GM19452 (cell line): ENCODE measurements around the gene SLC1A1.
A peak's percentile ranks its signal among the peaks of the same experiment; 100 is the strongest.

Experiments used
- ATAC-seq: cut with Tn5 transposase; IDR thresholded peaks from one replicate; pipeline ENCODE4 v1.9.1; 2021; ENCODE audit not compliant: unreplicated experiment

SLC1A1 gene

DNA sequence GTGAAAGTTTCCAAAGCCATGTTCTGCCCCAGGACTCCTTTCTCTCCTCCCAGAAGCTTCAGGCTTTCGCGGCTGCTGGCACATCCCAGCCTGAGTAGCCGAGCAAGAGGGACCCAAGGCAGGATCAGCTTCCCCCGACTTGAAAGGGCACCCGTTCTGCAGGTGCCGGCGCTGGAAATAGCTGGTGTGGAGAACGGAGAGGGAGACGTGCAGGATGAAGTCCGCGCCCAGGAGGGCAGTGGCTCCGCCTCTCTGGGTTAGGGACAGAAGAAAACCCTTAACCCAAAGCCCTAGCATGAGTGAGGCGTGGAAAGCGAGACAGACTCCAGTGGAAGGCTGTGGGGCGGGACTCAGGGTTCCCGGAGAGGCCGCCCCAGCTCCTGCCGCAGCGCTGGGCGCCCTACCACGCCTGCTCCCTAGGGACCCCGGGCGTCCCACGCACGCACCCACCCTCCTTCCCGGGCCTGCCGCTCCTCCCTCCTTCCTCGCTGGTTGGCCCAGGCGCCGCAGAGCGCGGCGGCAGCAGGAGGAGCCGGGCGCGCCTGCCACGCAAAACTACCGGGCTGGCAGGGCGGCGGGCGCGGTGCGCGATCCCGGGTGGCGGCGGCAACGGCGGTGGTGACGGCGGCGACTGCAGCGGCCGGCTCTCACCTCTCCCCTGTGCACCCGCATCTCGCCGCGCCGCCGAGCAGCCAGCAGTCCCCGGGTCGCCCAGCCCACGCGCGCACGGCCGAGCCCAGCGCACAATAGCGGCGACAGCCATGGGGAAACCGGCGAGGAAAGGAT lies at the start of gene SLC1A1:
Gene SLC1A1, plus strand, starts transcription at position 550 of the 786 bp plus-strand sequence. Its CDS starts 212 bp downstream, at position 762.
- peak; percentile 77 for ATAC-seq

DNA sequence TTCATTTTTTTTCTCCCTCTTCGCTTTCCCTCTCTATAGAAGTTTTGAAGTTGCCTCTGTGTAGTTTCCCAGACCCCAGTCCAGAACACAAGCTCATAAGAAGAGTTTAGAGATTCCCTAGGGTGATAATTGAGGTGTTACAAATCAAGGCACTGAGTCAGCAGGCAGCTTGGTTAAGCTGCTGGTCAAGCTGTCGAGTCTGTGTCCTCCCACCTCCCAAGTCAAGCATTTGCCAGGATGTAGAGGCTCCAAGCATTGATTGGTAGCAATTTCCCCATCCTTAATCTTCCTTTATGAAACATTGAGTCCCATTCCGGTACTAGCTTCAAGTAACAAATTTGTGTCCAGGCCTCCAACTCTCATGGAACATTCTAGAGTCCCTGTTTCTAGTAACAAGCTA lies 47.5 kb upstream of the SLC1A1 start:
- no peak for ATAC-seq

DNA sequence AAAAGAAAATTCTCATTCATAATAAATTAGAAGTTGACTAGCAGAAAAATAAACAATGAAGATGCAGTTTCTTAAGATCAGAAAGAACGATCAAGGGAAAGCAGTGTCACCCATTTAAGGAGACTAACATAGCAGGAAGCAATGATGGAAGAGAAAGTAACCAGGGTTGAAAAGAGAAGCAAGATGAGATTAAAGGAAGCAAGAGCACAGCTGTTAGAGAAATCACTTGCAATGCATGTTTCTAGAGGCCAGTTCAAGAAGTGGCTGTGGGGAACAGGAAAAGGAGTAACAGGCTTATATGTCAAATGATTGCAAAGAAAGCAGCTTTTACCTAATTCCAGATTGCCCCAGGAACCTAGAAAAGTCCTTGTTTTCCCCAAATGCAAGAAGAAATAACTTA lies 46.8 kb upstream of the SLC1A1 start:
- no peak for ATAC-seq

DNA sequence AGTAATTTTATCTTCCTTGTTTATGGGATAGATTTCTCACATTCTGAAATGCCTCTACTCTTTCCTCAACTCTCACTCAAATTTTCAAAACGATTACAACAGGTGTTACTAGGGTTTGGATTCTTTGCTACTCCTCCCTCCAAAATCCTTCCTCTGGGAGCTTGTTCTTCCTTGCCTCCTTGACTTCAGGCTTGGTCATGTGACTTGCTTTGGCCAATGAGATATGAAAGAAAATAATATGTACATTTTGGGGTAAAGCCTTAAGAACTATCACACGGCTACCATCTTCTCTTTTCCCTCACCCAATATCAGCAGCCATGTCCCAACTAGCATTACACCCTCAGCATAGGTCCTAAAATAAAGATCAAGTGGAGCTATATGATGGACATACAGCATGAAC lies 28.8 kb upstream of the SLC1A1 start:
- ATAC-seq, result no peak

DNA sequence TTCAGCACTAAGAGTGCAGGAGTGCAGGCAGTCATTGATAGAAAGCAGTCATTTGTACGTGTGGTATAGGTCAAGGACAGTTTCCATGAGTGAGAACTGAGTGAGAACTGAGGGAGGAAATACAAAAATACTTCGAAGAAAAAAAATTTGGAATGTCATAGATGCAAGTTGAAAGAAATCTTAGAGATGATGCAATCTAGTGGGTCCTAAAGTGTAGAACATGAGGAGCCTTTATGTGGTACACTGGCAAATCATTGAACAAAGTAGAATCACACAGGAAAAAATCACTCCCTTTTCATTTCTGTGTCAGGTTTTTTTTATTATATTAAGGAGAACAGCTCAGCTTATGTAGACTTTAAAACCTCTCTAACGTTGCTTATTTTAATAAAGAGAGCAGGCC lies 26.4 kb upstream of the SLC1A1 start:
- no peak for ATAC-seq

DNA sequence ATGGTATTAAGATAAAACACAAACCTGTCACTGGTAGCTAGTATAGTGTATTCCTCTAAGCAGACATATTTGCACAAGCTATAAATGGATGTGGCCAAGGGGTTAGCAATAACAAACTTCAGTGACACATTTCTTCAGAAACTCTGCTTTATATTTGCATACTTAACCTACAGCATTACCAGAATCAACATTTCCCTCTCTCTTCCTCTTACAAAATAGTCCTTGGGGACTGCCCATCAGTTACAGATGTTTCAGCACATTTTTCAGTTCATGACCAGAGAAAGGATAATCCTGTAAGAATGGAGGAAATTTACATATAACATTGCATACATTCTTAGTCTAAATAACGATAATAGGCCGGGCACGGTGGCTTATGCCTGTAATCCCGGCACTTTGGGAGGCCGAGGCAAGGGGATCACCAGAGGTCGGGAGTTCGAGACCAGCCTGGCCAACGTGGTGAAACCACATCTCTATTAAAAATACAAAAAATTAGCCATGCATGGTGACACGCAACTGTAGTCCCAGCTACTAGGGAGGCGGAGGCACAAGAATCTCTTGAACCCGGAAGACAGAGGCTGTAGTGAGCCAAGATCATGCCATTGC lies 25.3 kb upstream of the SLC1A1 start:
- peak; percentile 97 for ATAC-seq

DNA sequence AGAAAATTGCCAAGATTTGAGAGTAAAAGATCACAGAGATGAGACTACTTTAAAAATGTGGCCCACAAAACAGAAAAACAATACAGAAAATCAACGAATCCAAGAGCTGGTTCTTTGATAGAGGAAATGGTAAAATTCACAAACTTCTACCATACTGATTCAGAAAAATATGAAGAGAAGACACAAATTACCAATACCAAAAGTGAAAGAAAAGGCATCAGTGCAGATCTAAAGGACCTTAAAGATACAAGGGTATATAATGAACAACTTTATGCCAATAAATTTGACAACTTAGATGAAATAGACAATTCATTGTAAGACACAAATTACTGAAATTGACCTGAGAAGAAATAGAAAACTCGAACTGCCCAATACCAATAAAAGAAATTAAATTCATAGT lies 24.4 kb upstream of the SLC1A1 start:
- no peak for ATAC-seq

DNA sequence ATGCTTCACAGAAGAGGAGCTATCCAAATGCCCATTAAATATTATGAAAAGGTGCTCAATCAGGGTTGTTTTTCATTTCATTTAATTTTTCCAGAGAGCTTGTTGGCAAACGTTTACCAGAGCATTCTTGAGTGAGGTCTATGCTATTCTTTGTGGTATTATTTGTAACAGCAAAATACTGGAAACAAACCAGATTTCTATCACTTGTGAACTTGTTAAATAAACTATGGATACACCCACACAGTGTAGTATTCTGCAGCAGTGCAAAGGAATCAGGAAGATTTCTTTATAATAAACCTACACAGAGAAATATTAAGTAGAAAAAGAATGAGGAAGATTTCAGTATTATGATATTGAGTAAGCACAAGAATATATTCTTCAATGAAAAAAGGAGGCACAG lies 15.0 kb upstream of the SLC1A1 start:
- ATAC-seq, result no peak

DNA sequence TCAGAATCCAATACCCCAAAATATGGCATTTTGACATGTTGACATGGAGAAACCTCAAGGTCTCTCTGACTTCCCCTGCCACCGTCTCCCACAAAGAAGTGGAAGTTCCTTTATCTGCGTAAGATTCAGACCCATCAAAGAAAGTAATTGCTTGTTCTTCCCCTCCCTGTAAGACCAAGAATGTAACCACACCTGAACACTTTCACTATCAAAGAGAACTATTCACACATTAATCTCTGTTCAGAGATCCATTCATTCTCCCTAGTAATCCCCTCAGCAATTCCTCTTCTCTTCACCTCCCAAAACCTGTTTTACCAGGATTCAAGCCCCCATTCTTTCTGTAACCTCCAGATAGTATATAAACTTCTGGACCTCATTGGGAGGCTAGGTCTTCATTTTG lies 4.1 kb upstream of the SLC1A1 start:
- no peak for ATAC-seq

DNA sequence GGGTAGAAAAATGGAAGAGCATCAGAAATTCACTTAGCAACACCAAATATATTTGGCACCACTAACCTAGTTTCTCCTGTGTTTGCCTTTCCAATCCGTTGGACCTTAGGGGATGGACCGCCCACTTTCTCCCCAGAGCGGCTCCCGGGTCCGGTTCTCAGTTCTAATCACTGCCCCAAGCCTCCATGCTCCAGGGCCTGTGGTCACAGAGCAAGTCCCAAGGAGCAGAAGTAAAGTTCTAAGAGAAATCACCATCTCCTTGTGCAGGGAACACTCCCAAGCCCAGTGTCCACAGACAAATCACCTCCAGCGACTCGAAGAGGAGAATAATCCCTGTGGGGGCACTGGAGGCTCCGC lies 728 bp upstream of the SLC1A1 start:
- peak; percentile 1 for ATAC-seq

DNA sequence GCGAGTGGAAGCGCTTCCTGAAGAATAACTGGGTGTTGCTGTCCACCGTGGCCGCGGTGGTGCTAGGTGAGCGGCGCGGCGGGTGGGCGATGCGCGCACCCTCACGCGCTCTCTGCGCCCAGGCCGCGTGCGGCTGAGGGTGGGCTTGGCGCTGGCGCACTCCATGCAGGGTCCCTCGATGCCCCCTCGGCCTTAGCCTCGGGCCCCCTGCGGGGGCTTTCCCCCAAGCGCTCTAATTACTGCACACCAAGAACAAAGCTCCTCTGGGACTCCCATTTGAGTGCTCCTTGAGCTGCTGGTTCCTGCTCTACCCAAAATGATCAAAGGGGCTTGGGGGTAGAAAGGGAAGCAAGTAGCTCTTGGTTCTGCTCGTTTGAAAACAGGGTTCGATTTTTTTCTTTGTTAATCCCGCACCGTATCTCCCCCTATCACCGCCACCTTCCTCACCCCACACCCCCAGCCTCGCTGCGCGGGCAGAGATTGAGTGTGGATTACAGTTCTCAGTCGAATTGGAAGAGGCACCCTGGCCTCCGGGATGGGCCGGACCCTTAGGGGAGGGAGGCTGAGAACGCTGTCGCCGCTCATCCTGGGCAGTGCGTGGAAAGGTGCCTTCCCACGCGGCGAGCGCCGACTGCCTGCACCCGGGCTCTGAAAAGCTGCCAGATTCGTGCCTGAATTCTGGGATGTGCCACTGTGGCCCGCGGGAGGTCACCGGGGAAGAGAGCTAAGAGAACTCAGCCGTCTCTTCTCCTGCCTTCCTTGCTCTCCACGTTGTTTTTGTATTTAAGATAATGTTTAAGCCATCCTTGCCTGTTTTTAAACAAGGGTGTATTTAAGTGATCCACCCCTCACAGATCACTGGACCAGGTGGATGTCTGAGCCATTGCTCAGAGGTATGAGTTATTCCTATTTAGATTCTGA lies 697 bp downstream of the SLC1A1 start:
- peak; percentile 19 for ATAC-seq

DNA sequence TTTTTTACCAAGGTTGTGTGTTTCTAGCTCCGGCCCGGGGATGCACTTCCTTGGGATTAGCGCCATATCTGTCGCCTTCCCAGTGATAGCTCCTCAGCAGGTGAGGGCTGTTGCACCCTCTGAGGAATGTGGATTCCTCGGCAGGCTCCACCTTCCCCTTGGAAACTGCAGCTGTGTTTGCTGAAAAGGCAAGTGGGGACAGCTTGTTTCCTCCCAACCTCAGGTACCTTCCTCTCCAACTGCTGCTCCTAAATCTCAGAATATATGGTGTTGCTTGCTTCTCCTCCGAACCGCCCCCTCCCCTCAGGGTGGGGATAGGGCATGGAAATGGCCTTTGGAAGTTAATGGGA lies 1.3 kb downstream of the SLC1A1 start:
- ATAC-seq, result no peak

DNA sequence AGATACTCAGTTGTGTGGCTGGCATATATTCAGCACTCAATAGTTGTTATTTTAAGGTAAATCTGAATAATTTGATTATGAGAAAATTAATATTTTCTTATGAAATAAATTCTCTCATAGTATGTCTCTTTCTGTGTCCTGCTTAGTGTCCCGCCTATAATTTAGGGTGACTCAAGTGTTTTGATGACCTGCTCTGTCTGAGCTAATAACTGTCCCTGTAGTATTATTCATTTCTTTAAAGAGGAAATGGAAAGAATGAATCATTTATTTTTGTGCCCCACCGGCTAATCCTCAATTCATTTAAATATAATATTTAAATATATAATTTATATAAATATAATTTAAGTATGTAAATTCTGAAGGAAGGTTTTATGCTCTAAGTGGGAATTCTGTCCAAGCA lies 4.1 kb downstream of the SLC1A1 start:
- no peak for ATAC-seq

DNA sequence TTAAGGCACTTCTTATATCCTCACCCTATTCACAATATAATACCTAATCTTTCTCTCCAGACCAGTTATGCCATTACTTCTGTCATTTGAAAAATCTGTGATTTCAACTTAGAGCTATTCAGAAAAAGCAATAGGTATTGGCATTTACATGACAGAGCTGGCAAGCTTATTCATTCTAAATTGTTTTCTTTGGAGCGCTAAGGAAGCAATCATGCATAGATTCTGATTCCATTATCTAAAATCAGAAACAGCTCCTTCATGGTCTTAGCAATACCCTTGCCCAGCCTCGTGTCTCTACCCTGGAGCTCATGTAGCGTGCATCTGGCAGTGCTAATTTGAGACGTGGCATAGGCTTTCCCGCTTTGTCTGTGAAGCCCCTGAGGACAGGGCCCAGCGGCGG lies 4.5 kb downstream of the SLC1A1 start:
- ATAC-seq, result no peak

DNA sequence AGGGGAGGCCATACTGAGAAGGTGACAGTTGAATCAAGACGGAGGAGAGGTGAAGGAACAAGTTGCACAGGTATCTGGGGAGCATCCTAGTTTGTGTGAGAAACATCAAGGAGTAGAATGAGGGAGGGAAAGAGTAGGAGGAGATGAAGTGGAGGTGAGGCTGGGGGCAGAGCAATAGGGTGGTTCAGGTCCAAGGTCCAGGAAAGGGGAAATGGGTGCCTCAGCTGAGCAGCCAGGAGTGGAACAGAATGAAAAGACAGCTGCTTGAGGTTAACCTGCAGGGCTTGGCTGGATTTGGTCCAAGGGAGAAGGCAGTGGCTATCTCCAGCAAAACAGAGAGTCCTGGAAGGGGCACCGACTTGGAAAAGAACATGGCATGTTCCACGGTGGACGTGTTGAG lies 5.3 kb downstream of the SLC1A1 start:
- no peak for ATAC-seq

DNA sequence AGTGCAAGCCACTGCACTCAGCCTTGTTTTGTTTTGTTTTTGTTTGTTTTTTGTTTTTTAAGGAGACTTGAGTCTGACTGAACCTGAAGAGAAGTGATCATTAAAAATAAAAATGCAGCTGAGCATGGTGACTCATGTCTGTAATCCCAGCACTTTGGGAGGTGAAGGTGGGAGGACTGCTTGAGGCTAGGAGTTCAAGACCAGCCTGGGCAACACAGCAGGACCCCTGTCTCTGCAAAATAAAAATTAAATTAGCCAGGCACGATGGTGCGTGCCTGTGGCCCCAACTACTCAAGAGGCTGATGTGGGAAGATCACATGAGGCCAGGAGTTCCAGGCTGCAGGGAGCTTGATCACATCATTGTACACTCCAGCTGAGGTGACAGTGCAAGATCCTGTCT lies 6.2 kb downstream of the SLC1A1 start:
- no peak for ATAC-seq

DNA sequence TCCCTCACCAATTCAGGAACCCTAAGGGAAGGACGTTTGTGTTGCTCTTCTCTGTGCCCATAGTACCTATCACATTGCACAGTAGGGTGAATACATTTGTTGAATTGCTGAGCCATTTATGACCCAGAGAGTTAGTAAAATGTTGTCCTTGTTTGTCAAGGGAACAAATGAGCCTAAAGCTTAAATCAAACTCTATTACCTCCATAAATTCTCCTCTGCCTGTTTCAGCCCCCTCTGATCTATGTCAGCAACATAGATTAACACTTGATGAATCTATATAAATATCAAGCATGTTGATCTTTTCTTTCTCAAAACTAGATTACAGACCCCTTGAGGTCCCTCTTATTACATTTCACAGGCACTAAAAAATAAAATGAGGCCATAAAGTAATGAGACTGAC lies 7.1 kb downstream of the SLC1A1 start:
- ATAC-seq, result no peak

DNA sequence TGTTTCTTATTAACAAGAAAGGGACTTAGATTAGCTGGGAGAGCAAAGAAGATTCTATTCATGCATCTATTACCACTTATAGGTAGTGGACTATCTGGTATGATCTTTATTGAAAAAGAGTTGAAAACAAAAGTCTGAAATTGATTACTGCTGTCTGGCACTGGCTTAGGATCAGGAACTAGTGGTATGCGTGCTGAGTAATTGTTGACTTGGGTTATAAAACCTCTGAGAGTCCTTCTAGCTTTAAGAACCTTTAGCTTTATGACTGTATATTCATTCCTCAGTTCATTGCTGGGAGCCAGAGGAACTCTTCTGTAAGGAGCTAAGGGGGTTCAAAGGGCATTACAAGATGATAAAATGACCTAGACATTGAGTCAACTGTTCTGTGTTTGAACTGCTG lies 7.6 kb downstream of the SLC1A1 start:
- no peak for ATAC-seq

DNA sequence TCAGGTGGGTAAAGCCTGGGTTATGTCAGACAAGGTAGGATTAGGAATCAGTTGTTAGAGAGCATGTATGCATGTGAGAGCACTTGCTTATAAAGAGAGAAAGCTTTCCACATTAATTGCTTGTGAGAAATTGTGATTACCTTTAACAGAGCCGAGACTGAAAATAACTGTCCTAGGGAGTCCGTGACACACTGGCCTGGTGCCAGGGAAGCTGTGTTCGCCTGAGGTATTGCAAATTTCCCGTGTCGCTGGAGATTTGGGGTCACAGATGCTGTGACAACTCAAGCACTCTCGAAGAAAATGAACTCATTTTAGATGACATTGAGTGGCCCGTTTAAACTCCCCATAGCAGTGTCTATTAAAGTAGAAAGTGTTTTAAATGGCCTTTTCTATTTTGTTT lies 9.6 kb downstream of the SLC1A1 start:
- ATAC-seq, result no peak

DNA sequence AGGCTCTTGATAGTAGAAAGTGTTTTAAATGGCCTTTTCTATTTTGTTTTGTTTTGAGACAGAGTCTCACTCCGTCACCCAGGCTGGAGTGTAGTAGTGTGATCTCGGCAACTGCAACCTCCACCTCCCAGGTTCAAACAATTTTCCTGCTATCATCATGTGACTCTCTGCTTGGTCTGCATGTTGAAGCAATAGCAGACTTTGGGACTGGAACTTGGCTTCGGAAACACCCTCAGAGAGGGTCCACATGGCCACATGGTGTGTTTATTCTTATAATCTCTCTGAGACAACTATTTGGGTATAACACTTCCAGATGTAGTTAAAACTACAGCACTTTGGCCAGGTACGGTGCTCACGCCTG lies 10.9 kb downstream of the SLC1A1 start:
- ATAC-seq, result no peak

DNA sequence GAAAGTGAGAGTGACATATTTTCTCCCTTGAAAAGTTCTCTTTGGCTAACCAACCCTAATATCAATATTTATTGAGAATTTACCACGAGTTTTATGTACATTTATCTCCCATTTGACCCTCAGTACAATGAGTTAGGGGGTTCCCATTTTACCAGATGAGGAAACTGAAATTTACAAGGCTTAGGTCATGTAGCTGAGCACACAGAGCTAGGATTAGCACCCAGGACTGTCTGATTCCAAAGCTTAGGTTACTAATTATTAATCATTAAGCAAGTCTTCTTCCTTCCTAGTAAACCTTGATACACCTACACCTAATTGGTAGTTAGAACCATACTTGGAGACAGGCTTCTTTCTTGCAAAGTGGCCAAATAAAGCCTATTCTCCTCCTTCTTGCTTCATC lies 12.2 kb downstream of the SLC1A1 start:
- no peak for ATAC-seq

DNA sequence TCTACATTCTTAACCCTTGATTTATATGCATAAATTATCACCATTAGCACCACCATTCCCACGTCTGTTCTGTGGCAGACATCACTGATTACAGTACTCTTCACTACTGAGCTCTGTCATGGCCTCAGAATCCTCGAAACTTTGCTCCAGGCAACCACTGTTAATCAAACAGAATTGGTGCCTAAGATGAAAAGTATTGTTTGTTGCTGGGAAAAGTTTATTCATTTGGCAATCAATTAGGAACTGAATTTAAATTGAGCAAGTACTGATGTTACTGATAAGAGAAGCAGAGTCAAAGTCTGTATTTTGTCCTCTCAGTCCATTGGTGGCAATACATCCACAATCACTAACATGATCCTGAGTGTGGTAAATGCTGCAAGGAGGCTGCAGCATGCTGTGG lies 12.8 kb downstream of the SLC1A1 start:
- no peak for ATAC-seq
